Brain microvascular endothelial cell (primary cell): ENCODE results near the gene FGF12.

Experiments
- DNase-seq: peaks from one replicate; pipeline ENCODE4 v3.0.0-alpha.2; 2020
- H3K27ac ChIP-seq: fragments of 250-450 bp; sonication (Bioruptor Pico); 2 replicates; pipeline ENCODE4 v1.5.1; 2020; ENCODE audit warnings: mild to moderate bottlenecking, moderate library complexity
- H3K27me3 ChIP-seq: fragments of 250-450 bp; sonication (Bioruptor Pico); replicated peaks from 2 replicates; pipeline ENCODE4 v1.5.1; 2020; ENCODE audit warnings: mild to moderate bottlenecking
- H3K36me3 ChIP-seq: fragments of 250-450 bp; sonication (Bioruptor Pico); replicated peaks from 2 replicates; pipeline ENCODE4 v1.5.1; 2020; ENCODE audit warnings: mild to moderate bottlenecking
- H3K4me3 ChIP-seq: 2 replicates; pipeline ENCODE4 v1.5.1; 2011; ENCODE audit warnings: low read depth, mild to moderate bottlenecking, control low read depth, low read length, moderate library complexity
- CTCF ChIP-seq: IDR thresholded peaks from 2 replicates; pipeline ENCODE4 v1.5.1; 2011; ENCODE audit warnings: low read depth, mild to moderate bottlenecking, moderate library complexity, low read length, control low read depth, inconsistent platforms; ENCODE audit errors: missing control alignments
- in situ Hi-C: cut with HindIII; loops from 2 replicates; pipeline ENCODE4 v1.10.0; 2017; ENCODE audit warnings: low sequenced_read_pairs, low pct_ligation_motif_present

FGF12 gene

GRCh38 chr3:192434186-192434585 is 293.2 kb downstream of the FGF12 start:
- in situ Hi-C loops, result no loop called here
- Histone ChIP-seq H3K36me3 (no peaks in the 10 kb centered on the region), H3K4me3 (no peak overlapping the region), H3K27me3 (no peaks in the 10 kb centered on the region), H3K27ac (no peak overlapping the region)
- DNase-seq, result no peak
- no peak for TF ChIP-seq CTCF

GRCh38 chr3:192433704-192434103 is 293.6 kb downstream of the FGF12 start:
- in situ Hi-C loops, result no loop called here
- DNase-seq, result no peak
- Histone ChIP-seq H3K27me3 (no peaks in the 10 kb centered on the region), H3K36me3 (no peaks in the 10 kb centered on the region), H3K27ac (no peak overlapping the region), H3K4me3 (no peak overlapping the region)
- TF ChIP-seq CTCF, result no peak

- no peak for DNase-seq
- in situ Hi-C loops, result loop anchor here (25.0 kb wide), 1 partner anchor 1011 kb away; no protein-coding TSS in a partner anchor
- Histone ChIP-seq H3K36me3 (no peaks in the 10 kb centered on the region), H3K27ac (no peak overlapping the region), H3K4me3 (no peak overlapping the region), H3K27me3 (no peaks in the 10 kb centered on the region)
- peak; percentile 40 for TF ChIP-seq CTCF
Measured at GRCh38 chr3:192422997-192423342, 304.4 kb downstream of the FGF12 start.

DNA sequence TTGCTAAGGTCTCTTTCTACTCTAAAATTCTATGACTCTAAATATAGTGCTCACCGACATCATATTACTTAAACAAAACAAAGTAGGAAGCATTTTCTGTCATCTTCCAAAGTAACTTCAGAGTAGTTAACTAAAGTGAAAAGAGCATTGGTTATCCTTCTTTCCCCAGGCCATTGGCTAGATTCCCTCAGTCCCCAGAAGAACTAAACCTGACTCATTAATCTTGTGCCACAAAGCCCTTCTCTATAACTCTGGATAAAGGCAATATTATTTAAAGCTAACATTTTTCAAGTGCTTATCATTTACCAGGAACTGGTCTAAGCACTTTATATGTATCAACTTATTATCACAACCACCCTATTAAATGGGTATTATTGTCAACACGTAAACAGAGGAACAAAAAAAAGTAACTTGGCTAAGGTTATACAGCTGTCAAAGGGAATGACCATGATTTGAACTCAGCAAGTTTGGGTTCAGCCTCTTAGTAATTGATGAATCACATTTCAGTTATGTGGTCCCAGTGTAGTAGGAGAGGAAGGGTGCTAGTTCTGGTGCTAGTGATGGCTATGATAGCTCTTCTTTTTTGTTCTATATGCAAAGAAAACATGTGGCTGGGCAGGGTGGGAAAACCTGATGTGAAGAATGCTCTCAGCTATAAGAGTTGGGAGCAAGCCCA is 304.9 kb downstream of the FGF12 start:
- no peak overlapping the region for H3K27ac ChIP-seq
- peak; percentile 14 for DNase-seq
- no peaks in the 10 kb centered on the region for H3K27me3 ChIP-seq
- no peak for TF ChIP-seq CTCF
- no peak overlapping the region for H3K4me3 ChIP-seq
- no peaks in the 10 kb centered on the region for H3K36me3 ChIP-seq
- in situ Hi-C loops, result loop anchor here (25.0 kb wide), 1 partner anchor 1010 kb away; no protein-coding TSS in a partner anchor

- H3K36me3 ChIP-seq, result no peaks in the 10 kb centered on the region
- in situ Hi-C loops, result loop anchor here (25.0 kb wide), 1 partner anchor 1007 kb away; no protein-coding TSS in a partner anchor
- no peak overlapping the region for H3K27ac ChIP-seq
- no peak for DNase-seq
- H3K4me3 ChIP-seq, result no peak overlapping the region
- no peak for TF ChIP-seq CTCF
- H3K27me3 ChIP-seq, result no peaks in the 10 kb centered on the region
Measured at GRCh38 chr3:192419312-192419711, 308.0 kb downstream of the FGF12 start.
